PFSK-1 (cell line): Measurements from ENCODE around the gene TMC1.

Source experiments
- FOXP2 ChIP-seq: optimal IDR thresholded peaks from 2 replicates; pipeline ENCODE3; 2011; ENCODE audit warnings: borderline replicate concordance, control low read depth, inconsistent platforms; ENCODE audit not compliant: insufficient read depth; ENCODE audit errors: extremely low read length, extremely low read depth
- POLR2AphosphoS5 ChIP-seq: IDR thresholded peaks from 2 replicates; pipeline ENCODE4 v1.6.1; 2012; ENCODE audit warnings: low read depth, mild to moderate bottlenecking, control low read depth, low read length, moderate library complexity
- REST ChIP-seq, 2 experiments: IDR thresholded peaks; 2 replicates each; pipeline versions ENCODE4 v1.6.1 to v1.8.0; 2011 to 2012; ENCODE audit warnings: low read depth in 2 of 2, low read length in 2 of 2, control low read depth in 1 of 2, inconsistent platforms in 1 of 2, mild to moderate bottlenecking in 1 of 2, moderate library complexity in 1 of 2; ENCODE audit not compliant: insufficient read depth in 1 of 2
- SIN3A ChIP-seq: IDR thresholded peaks from 2 replicates; pipeline ENCODE4 v1.6.1; 2012; ENCODE audit warnings: mild to moderate bottlenecking, low read length, moderate library complexity, borderline replicate concordance; ENCODE audit not compliant: insufficient read depth
- TAF1 ChIP-seq: IDR thresholded peaks from 2 replicates; pipeline ENCODE4 v1.6.1; 2012; ENCODE audit warnings: low read length, control low read depth, borderline replicate concordance; ENCODE audit not compliant: insufficient read depth

DNA sequence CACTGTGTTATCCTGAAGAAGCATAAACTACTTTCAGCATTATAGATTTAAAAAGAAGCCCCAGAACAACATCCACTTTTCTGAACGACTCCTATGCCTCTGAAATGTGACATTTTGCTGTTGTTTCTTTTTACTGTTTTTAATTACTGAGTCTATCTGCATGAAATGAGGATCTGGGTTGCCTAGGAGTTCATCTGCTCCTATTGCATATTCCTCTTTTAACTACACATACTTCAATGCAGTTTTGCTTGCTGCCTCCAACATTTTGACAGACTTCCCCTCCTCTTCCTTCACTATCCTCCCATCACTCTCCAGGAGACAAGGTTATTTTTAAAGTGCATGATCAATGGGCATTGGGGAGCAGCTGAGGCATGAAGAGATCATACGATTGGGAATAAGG is 164.5 kb downstream of the TMC1 start:
- no peak for TF ChIP-seq REST (IDR thresholded peaks at IDR 0.05; ENCODE audit: insufficient read depth in 1 of 2, low read depth in 2 of 2, low read length in 2 of 2)
- TF ChIP-seq POLR2AphosphoS5 = no peak
- TF ChIP-seq SIN3A = no peak
- TF ChIP-seq TAF1 = no peak
- TF ChIP-seq FOXP2 = no peak
